ENCODE results near the gene FUBP1.

- TF ChIP-seq EZH2 (IDR thresholded peaks at IDR 0.05; ENCODE audit: insufficient read depth, low read length) (no peak), CTCF (IDR thresholded peaks at IDR 0.05; ENCODE audit: insufficient read depth, low read depth, low read length) (no peak)
Observed at GRCh38 chr1:78007677-78008341, 28.9 kb upstream of the FUBP1 start.
